K562 (cell line): ENCODE measurements around the gene NAT8L. TPM values are rescaled to one million over a fixed set of nuclear protein-coding genes. Genes with fewer than 3 reads are reported as not detected.

Source experiments
- ATAC-seq: fragments of 200-7000 bp; cut with Tn5 transposase; 3 replicates; pipeline ENCODE4 v1.9.1; 2020; ENCODE audit warnings: moderate library complexity
- BruUV-seq: library from RNA; stranded (reverse); fragments of 400-500 nt; replicated peaks from 2 replicates; lab custom pipeline; 2021; lab: Mats Ljungman, UMichigan
- CTCF ChIA-PET: fragments of 300-600 bp; formaldehyde crosslinking; extraction: SDS; loops from one replicate; lab custom pipeline; 2021; ENCODE audit warnings: low intra/inter-chr PET ratio; lab: Yijun Ruan, JAX
- POLR2A ChIA-PET: fragments of 300-600, 350-650 bp; sonication (Branson Sonifier 250); formaldehyde crosslinking; extraction: SDS; loops from one replicate; lab custom pipeline; 2021; ENCODE audit warnings: antibody characterized with exemption, inconsistent platforms; lab: Yijun Ruan, JAX
- DNase-seq, 4 experiments: peaks; one replicate each; pipeline versions ENCODE4 v3.0.0 to v3.0.0-alpha.2; 2011 to 2018; ENCODE audit warnings: low spot score in 3 of 4, mixed read lengths in 3 of 4; ENCODE audit errors: extremely low read depth in 1 of 4
- FAIRE-seq: peaks from 2 replicates; lab custom pipeline; 2011; peaks lifted over from hg19 to GRCh38; lab: Jason Lieb, UNC
- H2AFZ ChIP-seq: 2 replicates; pipeline ENCODE4 v1.6.0; 2011; ENCODE audit warnings: low read depth, low read length, control low read depth, inconsistent platforms
- H3K27ac ChIP-seq: fragments of 200-600 bp; 3 replicates; pipeline ENCODE4 v1.8.0; 2011; ENCODE audit warnings: low read depth, mild to moderate bottlenecking, control low read depth, inconsistent platforms, low read length, moderate library complexity, mixed read lengths; ENCODE audit errors: extremely low read depth
- H3K27me3 ChIP-seq, 2 experiments: fragments of 300-600 bp in 1 of 2; 2 replicates in 1 of 2; 3 replicates in 1 of 2; pipeline versions ENCODE4 v1.6.0 to v1.8.0; 2011; ENCODE audit warnings: inconsistent platforms in 2 of 2, low read length in 2 of 2, mild to moderate bottlenecking in 1 of 2, mixed read lengths in 1 of 2, moderate library complexity in 1 of 2; ENCODE audit not compliant: control insufficient read depth in 2 of 2, insufficient read depth in 2 of 2
- H3K36me3 ChIP-seq: fragments of 300-600 bp; 3 replicates; pipeline ENCODE4 v1.8.0; 2011; ENCODE audit warnings: mild to moderate bottlenecking, low read length, inconsistent platforms; ENCODE audit not compliant: control insufficient read depth, insufficient read depth
- H3K4me1 ChIP-seq, 2 experiments: fragments of 200-600 bp in 1 of 2; replicated peaks in 1 of 2; 2 replicates in 1 of 2; 3 replicates in 1 of 2; pipeline versions ENCODE4 v1.5.1 to v1.8.0; 2011; ENCODE audit warnings: inconsistent platforms in 2 of 2, low read length in 2 of 2, mild to moderate bottlenecking in 1 of 2, mixed read lengths in 1 of 2, moderate library complexity in 1 of 2; ENCODE audit not compliant: control insufficient read depth in 2 of 2, insufficient read depth in 2 of 2
- H3K4me2 ChIP-seq: 2 replicates; pipeline ENCODE4 v1.6.1; 2011; ENCODE audit warnings: low read length, control low read depth, inconsistent platforms, mixed read lengths; ENCODE audit not compliant: insufficient read depth
- H3K4me3 ChIP-seq: fragments of 200-600 bp; sonication (generic), shearing (Covaris generic); 2 replicates; pipeline ENCODE4 v1.5.1; 2016; ENCODE audit warnings: control low read depth, inconsistent platforms
- H3K79me2 ChIP-seq: fragments of 200-600 bp; 3 replicates; pipeline ENCODE4 v1.8.0; 2011; ENCODE audit warnings: low read length, inconsistent platforms; ENCODE audit not compliant: control insufficient read depth, insufficient read depth
- H3K9ac ChIP-seq, 2 experiments: 2 replicates each; pipeline versions ENCODE4 v1.6.0 to v1.6.1; 2011; ENCODE audit warnings: low read depth in 2 of 2, low read length in 2 of 2, control low read depth in 1 of 2, inconsistent platforms in 1 of 2, mild to moderate bottlenecking in 1 of 2, mixed read lengths in 1 of 2; ENCODE audit not compliant: insufficient read depth in 1 of 2
- H3K9me1 ChIP-seq: one replicate; pipeline ENCODE4 v1.6.0; 2011; ENCODE audit warnings: inconsistent platforms, mild to moderate bottlenecking, low read length, moderate library complexity; ENCODE audit not compliant: control insufficient read depth, insufficient read depth
- H3K9me3 ChIP-seq: replicated peaks from 2 replicates; pipeline ENCODE4 v1.5.1; 2011; ENCODE audit warnings: low read depth, low read length, inconsistent platforms; ENCODE audit not compliant: control insufficient read depth, insufficient read depth
- H4K20me1 ChIP-seq: replicated peaks from 2 replicates; pipeline ENCODE4 v1.6.1; 2011; ENCODE audit warnings: low read length, inconsistent platforms, mixed read lengths; ENCODE audit not compliant: control insufficient read depth, insufficient read depth
- CHCHD3 ChIP-seq: fragments of 250-450 bp; sonication (Bioruptor Pico); IDR thresholded peaks from 2 replicates; pipeline ENCODE4 v2.1.2; 2022; ENCODE audit warnings: mild to moderate bottlenecking
- HMG20A ChIP-seq: fragments of 450-650 bp; formaldehyde crosslinking; conservative IDR thresholded peaks from 2 replicates; pipeline ENCODE4 v1.4.0; 2020; ENCODE audit warnings: mild to moderate bottlenecking, mixed read lengths
- MAFF ChIP-seq: IDR thresholded peaks from 2 replicates; pipeline ENCODE4 v1.6.1; 2012; ENCODE audit warnings: low read length, improper control_type of control experiment
- PHB ChIP-seq: fragments of 250-450 bp; sonication (Bioruptor Pico); IDR thresholded peaks from 2 replicates; pipeline ENCODE4 v1.5.0; 2021
- RBM17 ChIP-seq: fragments of 200-400 bp; formaldehyde crosslinking; IDR thresholded peaks from 2 replicates; pipeline ENCODE4 v1.6.1; 2017; ENCODE audit warnings: low read depth, mild to moderate bottlenecking, low read length, borderline replicate concordance
- SRSF9 ChIP-seq: fragments of 200-400 bp; formaldehyde crosslinking; IDR thresholded peaks from 2 replicates; pipeline ENCODE4 v1.6.1; 2017; ENCODE audit warnings: low read depth, low read length, borderline replicate concordance
- THAP12 ChIP-seq: fragments of 250-450 bp; sonication (Bioruptor Pico); IDR thresholded peaks from 2 replicates; pipeline ENCODE4 v1.9.0; 2021; ENCODE audit warnings: mild to moderate bottlenecking, inconsistent platforms
- ZNF212 ChIP-seq: fragments of 450-650 bp; formaldehyde crosslinking; IDR thresholded peaks from 2 replicates; pipeline ENCODE4 v1.4.0; 2020; ENCODE audit warnings: mild to moderate bottlenecking
- ZNF436 ChIP-seq: fragments of 250-450, 450-650 bp; sonication (Bioruptor Pico); formaldehyde crosslinking; IDR thresholded peaks from 2 replicates; pipeline ENCODE4 v1.7.0; 2020; ENCODE audit warnings: mild to moderate bottlenecking
- ZNF75A ChIP-seq: fragments of 450-650 bp; formaldehyde crosslinking; IDR thresholded peaks from 2 replicates; pipeline ENCODE4 v1.4.0; 2020; ENCODE audit warnings: mild to moderate bottlenecking
- in situ Hi-C: fragments of 300-500 bp; cut with MboI; formaldehyde crosslinking; loops from 4 replicates; pipeline ENCODE4 v1.15.0; 2018; ENCODE audit warnings: inconsistent platforms, mixed read lengths
- intact Hi-C: fragments of 100-400 bp; cut with micrococcal nuclease; formaldehyde crosslinking; loops from 2 replicates; pipeline ENCODE4 v1.14.2; 2022
- polyA plus RNA-seq, 8 experiments: library from polyadenylated mRNA; depleted of rRNA in 4 of 8; stranded (reverse) in 5 of 8; unstranded in 3 of 8; fragments of >200 nt; fragmentation: Nextera tagmentation in 2 of 8; fragmentation: Illumina TruSeq in 1 of 8; extraction: Ambion mirVana in 2 of 8; extraction: Trizol in 1 of 8; gene quantifications; 2 replicates each; pipeline versions ENCODE4 v1.2.1 to v1.2.3, GENCODE V29; 2011 to 2014; ENCODE audit warnings: inconsistent platforms in 1 of 8, missing spikeins in 1 of 8
- total RNA-seq, 7 experiments: library from RNA; depleted of rRNA in 6 of 7; stranded (reverse); fragments of >200 nt in 6 of 7; fragmentation: Illumina TruSeq in 2 of 7; extraction: Trizol in 2 of 7; gene quantifications; 2 replicates each; pipeline versions ENCODE4 v1.2.1 to v1.2.3, GENCODE V29; 2011 to 2021; ENCODE audit warnings: low replicate concordance in 1 of 7

Gene NAT8L
- total and polyA plus RNA-seq, 9 of the 15 experiments (the other 6 are each of a cell fraction or from before 2014, with no cell fraction given), result 0.06 to 11.0 (median 1.5) TPM

GRCh38 chr4:2085496-2085901 lies 26.4 kb downstream of the NAT8L start (continued):
- TF ChIP-seq SRSF9, result no peak
- TF ChIP-seq THAP12 (CRISPR knock-in tag), result no peak
- TF ChIP-seq PHB (CRISPR knock-in tag), result no peak
- TF ChIP-seq ZNF75A (CRISPR knock-in tag), result no peak
- TF ChIP-seq RBM17, result no peak

- no peak overlapping the region for H2AFZ ChIP-seq
- H3K9me1 ChIP-seq, result no peaks in the 10 kb centered on the region
- CTCF ChIA-PET, result no interaction called here
- no peak overlapping the region for H3K9ac ChIP-seq
- H3K4me2 ChIP-seq, result no peak overlapping the region
- no peaks in the 10 kb centered on the region for H3K36me3 ChIP-seq
- H3K27me3 ChIP-seq, result peaks cover 36 to 64% of the 10 kb centered on the region in 2 experiments; a peak in 4 of 5 replicates
- no peak overlapping the region for H3K27ac ChIP-seq
- no peak for DNase-seq
- no peak for FAIRE-seq
- no peaks in the 10 kb centered on the region for H3K79me2 ChIP-seq
- no peak for ATAC-seq
- no peaks in the 10 kb centered on the region for H4K20me1 ChIP-seq
- POLR2A ChIA-PET, result interaction anchor here (0.8 kb wide), 1 partner anchor 17 kb away, joined by 4 read pairs; no protein-coding TSS in a partner anchor
- H3K4me3 ChIP-seq, result no peak overlapping the region
- in situ Hi-C loops (no loop called here), intact Hi-C loops (no loop called here)
- TF ChIP-seq ZNF212 (CRISPR knock-in tag) (no peak), MAFF (no peak), HMG20A (CRISPR knock-in tag) (no peak), ZNF436 (no peak), CHCHD3 (CRISPR knock-in tag) (no peak)
- H3K9me3 ChIP-seq, result no peaks in the 10 kb centered on the region
- BruUV-seq, result no TSS peak
- H3K4me1 ChIP-seq, result peaks cover 0 to 7% of the 10 kb centered on the region in 2 experiments; a peak in 1 of 5 replicates
Measured at GRCh38 chr4:2087170-2087569, 28.0 kb downstream of the NAT8L start.
